Skeletal muscle tissue (tissue), 4 donors: ENCODE measurements around the gene KIF2C. TPM values are rescaled to one million over a fixed set of nuclear protein-coding genes. Genes with fewer than 3 reads are reported as not detected.

ENCODE experiments used
- H3K27ac ChIP-seq: one replicate; pipeline ENCODE4 v1.7.0; 2013; ENCODE audit warnings: mild to moderate bottlenecking, low read depth, low read length, inconsistent platforms
- H3K27me3 ChIP-seq, 3 donors: one replicate each; pipeline ENCODE4 v1.7.0; 2013; ENCODE audit warnings: low read length in 3 of 3; ENCODE audit not compliant: control insufficient read depth in 3 of 3, insufficient read depth in 3 of 3
- H3K36me3 ChIP-seq, 3 donors: one replicate each; pipeline ENCODE4 v1.7.0; 2013; ENCODE audit warnings: low read length in 3 of 3; ENCODE audit not compliant: control insufficient read depth in 3 of 3, insufficient read depth in 3 of 3
- H3K4me1 ChIP-seq, 3 donors: one replicate each; pipeline ENCODE4 v1.7.0; 2013; ENCODE audit warnings: low read length in 3 of 3, mild to moderate bottlenecking in 3 of 3; ENCODE audit not compliant: control insufficient read depth in 3 of 3, insufficient read depth in 3 of 3
- H3K4me3 ChIP-seq, 3 donors: one replicate each; pipeline ENCODE4 v1.7.0; 2013; ENCODE audit warnings: low read length in 3 of 3
- H3K9ac ChIP-seq, 3 donors: one replicate each; pipeline ENCODE4 v1.7.0; 2013; ENCODE audit warnings: low read length in 3 of 3, mild to moderate bottlenecking in 3 of 3, moderate library complexity in 2 of 3, low read depth in 1 of 3
- H3K9me3 ChIP-seq, 3 donors: one replicate each; pipeline ENCODE4 v1.7.0; 2013; ENCODE audit warnings: low read length in 3 of 3; ENCODE audit not compliant: control insufficient read depth in 3 of 3
- total RNA-seq: library from RNA; depleted of rRNA; stranded (reverse); fragments of >200 nt; gene quantifications from one replicate; pipeline ENCODE4 v1.2.3, GENCODE V29; 2014
- donor health status: Osteomylitis.

Gene KIF2C
- total RNA-seq, 1 donor from 2014 or later, result 4.7 TPM

DNA sequence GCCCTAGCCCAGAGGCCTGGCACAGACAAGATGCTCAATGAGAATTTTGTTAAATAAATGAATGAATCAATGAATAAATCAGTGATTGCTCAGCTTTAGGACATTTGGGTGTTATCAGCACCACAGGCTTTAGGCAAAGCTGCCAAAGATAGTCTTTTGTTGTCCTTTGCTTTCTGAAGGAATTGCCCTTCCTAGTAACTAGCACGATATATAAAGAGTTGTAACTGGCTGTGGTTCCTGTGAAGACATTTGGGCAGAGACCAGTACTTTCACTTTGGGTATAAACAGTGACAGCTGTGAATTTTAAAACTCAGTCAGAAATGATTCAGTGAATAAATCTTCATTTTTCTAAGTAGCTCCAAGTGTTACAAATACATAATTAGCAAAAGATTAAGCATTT lies 22.0 kb upstream of the KIF2C start:
- H3K4me3 ChIP-seq, result no peak overlapping the region
- H3K9me3 ChIP-seq, result no peaks in the 10 kb centered on the region
- H3K9ac ChIP-seq, result no peak overlapping the region
- no peaks in the 10 kb centered on the region for H3K36me3 ChIP-seq
- H3K4me1 ChIP-seq, result peaks cover 2 to 8% (median 3%) of the 10 kb centered on the region in 3 donors
- no peak overlapping the region for H3K27ac ChIP-seq
- H3K27me3 ChIP-seq, result no peaks in the 10 kb centered on the region

DNA sequence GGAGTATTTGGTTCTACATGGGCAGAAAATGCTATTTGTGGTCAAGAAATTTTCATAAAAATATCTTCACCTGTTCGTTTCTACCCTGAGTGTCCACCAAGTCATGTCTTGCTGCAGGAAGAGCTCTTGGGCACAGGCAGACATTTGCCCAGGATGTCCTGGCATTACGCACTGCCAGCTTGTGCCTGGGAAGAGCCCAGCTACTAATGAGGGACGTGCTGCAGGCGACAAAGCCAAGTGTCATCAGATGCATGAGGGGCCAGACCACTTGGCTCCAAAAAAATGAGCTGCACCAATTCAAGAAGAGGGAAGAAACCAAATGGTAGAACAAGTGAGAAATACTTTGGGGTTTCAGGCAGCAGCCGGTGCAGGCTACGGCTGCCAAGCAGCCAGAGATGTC lies 21.5 kb upstream of the KIF2C start:
- Histone ChIP-seq H3K27me3 (no peaks in the 10 kb centered on the region), H3K4me3 (no peak overlapping the region), H3K27ac (no peak overlapping the region), H3K9me3 (no peaks in the 10 kb centered on the region), H3K9ac (no peak overlapping the region), H3K36me3 (no peaks in the 10 kb centered on the region), H3K4me1 (peaks cover 2 to 8% (median 3%) of the 10 kb centered on the region in 3 donors)

DNA sequence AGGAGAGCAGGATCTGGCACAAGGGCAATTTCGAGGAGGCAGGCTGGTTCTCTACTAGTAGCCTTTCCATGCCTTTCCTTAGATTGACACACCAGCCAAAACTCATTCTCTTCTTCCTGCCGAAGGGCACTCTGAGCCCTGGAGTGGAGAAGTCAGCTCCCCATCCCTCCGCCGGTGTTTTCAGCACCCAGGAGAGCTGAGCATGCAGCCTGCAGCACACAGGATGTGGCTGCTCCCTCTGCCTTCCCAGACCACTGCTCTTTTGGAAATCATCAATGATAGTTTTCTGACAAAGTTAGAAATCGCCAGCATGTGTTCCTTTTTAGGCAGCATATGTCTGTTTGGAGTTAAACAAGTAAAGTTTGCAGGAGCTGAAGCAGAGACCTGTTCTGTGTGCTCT lies 20.3 kb upstream of the KIF2C start:
- Histone ChIP-seq H3K9ac (no peak overlapping the region), H3K4me3 (no peak overlapping the region), H3K4me1 (peaks cover 0 to 3% (median 2%) of the 10 kb centered on the region in 3 donors), H3K9me3 (no peaks in the 10 kb centered on the region), H3K27me3 (no peaks in the 10 kb centered on the region), H3K27ac (no peak overlapping the region), H3K36me3 (no peaks in the 10 kb centered on the region)

DNA sequence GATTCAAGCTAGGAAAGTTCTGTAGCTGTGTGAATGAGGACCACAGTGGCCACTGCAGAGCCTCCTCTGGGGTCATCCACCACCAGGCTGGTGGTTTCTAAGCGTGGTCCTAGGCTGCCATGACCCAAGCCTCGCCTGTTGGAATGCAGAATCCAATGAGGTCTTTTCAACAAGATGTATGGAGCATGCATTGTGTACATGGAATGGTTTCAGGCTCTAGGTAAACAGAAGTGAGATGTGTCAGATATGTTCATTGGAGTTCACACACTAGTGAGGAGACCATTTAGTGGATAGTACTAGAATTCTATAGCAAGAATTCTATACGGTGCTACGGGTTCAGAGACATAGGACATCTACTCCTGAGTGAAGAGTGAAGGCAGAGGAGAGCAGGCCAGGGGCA lies 19.4 kb upstream of the KIF2C start:
- Histone ChIP-seq H3K9me3 (no peaks in the 10 kb centered on the region), H3K4me3 (no peak overlapping the region), H3K4me1 (peaks cover 0 to under 1% (median 0%) of the 10 kb centered on the region in 3 donors), H3K27me3 (peaks cover 0 to 5% (median under 1%) of the 10 kb centered on the region in 3 donors), H3K9ac (no peak overlapping the region), H3K27ac (no peak overlapping the region), H3K36me3 (no peaks in the 10 kb centered on the region)

DNA sequence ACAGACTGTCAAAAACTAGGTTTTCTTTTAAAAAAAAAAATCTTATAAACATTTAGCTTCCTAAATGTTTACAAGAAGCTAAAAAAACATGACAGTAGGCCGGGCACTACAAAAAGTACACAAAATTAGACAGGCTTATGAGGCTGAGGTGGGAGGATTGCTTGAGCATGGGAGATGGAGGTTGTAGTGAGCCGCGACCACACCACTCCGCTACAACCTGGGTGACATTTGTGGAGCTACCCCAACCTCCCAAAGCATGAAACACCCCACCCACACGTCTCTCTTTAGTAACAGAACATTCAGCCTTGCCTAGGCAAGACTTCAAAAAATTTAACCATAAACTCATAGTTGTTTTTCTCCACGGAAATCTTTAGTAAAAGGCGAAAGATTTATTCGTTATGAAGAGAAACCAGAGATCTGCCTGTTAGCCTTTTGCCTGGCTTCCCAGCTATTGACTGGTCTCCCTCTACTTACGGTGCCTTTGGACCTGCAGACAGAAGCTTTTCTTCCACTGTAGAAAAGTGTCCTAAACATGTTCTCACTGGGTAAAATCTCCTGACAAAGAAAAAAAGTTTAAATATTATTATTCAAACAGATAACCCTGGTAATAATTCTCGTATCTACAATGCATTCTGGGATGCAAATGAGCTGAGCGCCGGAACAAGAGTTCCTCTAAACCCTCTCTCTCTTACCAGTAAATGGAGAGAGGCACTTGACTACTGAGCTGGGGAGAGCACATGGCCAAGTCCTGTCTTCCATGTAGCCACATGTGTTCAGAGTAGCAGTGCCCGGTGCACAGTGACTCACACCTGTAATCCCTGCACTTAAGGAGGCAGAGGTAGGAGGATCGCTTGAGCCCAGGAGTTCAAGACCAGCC lies 17.9 kb upstream of the KIF2C start:
- H3K27ac ChIP-seq, result no peak overlapping the region
- no peaks in the 10 kb centered on the region for H3K36me3 ChIP-seq
- H3K9ac ChIP-seq, result peak overlapping the region in 1 of 3 donors; percentile 45
- H3K9me3 ChIP-seq, result no peaks in the 10 kb centered on the region
- H3K4me1 ChIP-seq, result no peaks in the 10 kb centered on the region
- H3K4me3 ChIP-seq, result no peak overlapping the region
- peaks cover 0 to 5% (median 3%) of the 10 kb centered on the region in 3 donors for H3K27me3 ChIP-seq

DNA sequence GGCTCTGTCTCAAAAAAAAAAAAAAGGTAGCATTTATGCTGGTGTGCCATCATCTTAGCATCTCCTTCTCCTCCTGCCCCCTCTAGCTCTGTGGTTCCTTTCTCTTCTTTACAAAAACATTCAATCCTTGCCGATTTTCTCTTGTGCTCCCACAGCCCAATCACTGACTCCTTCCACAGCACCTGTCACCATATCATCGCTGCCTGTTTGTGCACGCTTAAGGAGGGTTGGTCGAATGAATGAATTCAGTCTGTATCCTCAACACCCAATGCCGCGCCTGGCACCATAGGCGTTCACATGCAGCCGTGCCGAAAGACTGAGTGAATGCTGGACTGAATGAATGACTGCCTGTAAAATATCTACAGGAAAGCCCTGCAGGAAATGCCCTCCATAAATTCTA lies 16.6 kb upstream of the KIF2C start:
- Histone ChIP-seq H3K4me3 (no peak overlapping the region), H3K27me3 (peaks cover 0 to 5% (median 3%) of the 10 kb centered on the region in 3 donors), H3K9me3 (no peaks in the 10 kb centered on the region), H3K27ac (no peak overlapping the region), H3K4me1 (no peaks in the 10 kb centered on the region), H3K9ac (no peak overlapping the region), H3K36me3 (no peaks in the 10 kb centered on the region)

DNA sequence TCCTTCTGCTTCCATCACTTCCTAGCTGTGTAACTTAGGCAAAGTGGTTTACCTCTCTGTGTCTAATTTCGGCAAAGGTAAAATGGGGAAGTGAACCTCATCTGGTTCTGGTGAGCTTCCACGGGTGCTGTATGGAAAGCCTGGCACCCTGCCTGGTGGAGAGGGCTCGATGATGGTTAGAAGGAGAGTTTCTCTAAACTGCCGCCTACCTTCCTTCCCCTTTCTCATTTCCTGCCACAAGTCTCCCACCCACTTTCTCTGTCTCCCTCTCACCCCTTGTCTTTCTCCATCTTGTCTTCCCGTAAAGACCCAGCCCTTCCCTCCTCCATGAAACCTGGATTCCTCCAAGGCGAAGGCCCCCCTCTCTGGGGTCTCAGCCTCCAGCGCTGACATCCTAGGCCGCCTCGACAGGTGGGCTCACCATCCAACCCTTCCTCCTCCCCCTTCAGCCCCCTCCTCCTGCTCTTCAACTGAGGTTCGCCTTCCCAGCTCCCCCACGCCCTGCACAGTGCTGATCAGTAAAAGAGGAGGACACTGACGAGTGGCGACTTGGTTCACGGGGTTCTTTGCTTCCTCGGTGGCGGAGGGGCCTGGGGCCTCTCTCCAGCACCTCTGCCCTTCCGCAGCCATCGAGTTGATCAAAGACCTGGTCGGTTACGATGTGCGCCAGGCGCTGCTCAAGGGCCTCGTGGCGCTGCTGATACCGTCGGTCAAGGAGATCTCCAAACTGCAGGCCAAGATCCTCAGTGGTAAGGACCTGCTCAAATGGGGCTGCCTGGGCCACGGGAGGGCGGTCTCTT lies 15.9 kb upstream of the KIF2C start:
- Histone ChIP-seq H3K9me3 (no peaks in the 10 kb centered on the region), H3K36me3 (no peaks in the 10 kb centered on the region), H3K4me1 (no peaks in the 10 kb centered on the region), H3K27ac (no peak overlapping the region), H3K27me3 (peaks cover 0 to 5% (median 3%) of the 10 kb centered on the region in 3 donors), H3K4me3 (no peak overlapping the region), H3K9ac (no peak overlapping the region)

DNA sequence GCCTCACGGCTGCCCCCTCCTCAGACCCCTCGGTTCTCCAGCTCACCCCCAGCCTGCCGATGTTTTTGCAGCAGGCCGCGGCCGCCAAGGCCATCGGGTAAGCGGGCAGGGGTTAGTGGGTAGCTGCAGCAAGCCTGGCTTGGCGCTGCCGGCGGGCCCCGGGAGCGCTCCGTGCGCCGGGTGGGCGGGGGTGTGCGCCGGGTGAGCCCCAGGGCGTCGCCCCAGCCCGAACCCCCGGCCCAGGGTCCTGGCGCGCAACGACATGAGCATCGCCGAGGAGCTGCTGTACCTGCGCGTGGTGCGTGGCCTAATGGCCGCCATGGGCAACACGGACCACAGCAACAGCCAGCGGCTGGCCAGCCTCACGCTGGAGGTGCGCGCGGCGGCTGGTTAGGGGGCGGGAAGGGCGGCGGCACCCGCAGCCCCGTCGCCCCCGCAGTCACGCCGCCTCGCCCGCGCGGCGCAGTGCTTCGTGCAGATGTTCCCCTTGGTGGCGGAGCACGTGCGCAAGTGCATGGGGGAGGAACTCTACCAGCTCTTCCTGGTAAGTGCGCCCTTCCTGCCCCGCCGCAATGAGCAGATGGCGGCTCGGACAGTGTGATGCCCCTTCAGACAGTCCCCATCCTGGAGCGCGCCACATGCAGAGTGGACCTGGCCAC lies 15.2 kb upstream of the KIF2C start:
- Histone ChIP-seq H3K27me3 (peaks cover 0 to 5% (median 3%) of the 10 kb centered on the region in 3 donors), H3K4me3 (no peak overlapping the region), H3K36me3 (no peaks in the 10 kb centered on the region), H3K9me3 (no peaks in the 10 kb centered on the region), H3K9ac (no peak overlapping the region), H3K27ac (no peak overlapping the region), H3K4me1 (no peaks in the 10 kb centered on the region)

DNA sequence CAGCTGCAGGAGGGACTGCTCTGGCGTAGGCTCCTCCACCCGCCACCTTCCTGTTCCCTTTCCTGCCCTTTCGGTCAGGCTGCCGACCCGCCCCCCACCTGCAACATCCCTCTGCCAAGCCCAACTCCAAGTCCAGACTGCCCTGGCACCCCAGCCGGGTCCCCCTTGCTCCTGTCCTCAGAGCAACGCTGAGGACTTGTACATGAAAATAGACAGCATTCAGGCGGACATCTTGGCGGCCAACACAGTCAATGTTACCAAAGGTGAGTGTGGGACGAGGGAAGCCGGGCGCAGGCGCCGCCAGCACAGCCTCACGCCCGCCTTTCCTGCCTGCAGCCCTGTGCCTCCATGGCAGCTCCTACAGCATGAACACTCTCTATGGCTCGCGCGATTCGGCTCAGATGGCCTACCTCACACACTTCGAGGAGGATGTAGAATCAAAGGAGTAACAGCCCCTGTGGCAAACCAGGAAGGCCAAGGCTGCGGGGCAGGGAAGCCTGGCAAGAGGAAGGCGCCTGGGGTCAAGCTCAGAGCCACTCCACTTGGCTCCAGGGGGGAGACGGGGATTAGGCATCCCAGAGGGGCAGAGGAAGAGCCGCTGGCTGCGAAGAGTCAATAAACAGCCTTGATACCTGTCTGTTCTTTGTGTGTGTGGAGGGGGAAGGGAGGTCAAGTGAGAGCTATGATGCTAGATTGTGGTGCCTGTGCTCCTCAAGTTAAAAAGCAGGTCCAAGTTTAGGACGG lies 14.5 kb upstream of the KIF2C start:
- H3K9me3 ChIP-seq, result no peaks in the 10 kb centered on the region
- peaks cover 0 to 5% (median 3%) of the 10 kb centered on the region in 3 donors for H3K27me3 ChIP-seq
- H3K36me3 ChIP-seq, result no peaks in the 10 kb centered on the region
- no peak overlapping the region for H3K27ac ChIP-seq
- no peak overlapping the region for H3K4me3 ChIP-seq
- no peaks in the 10 kb centered on the region for H3K4me1 ChIP-seq
- H3K9ac ChIP-seq, result no peak overlapping the region
